Left lung (tissue), 10 donors: Measurements from ENCODE around the gene MRPL30. TPM values are rescaled to one million over a fixed set of nuclear protein-coding genes. Genes with fewer than 3 reads are reported as not detected.

ENCODE experiments used
- ATAC-seq: fragments of 200-7000 bp; cut with Tn5 transposase; one replicate; pipeline ENCODE4 v1.9.1; 2020; ENCODE audit warnings: moderate library complexity
- DNase-seq, 4 donors: peaks; one replicate each; pipeline ENCODE4 v3.0.0-alpha.2; 2013 to 2020
- H3K27ac ChIP-seq, 2 donors: fragments of 200-600 bp; sonication (generic) in 1 of 2; one replicate each; pipeline versions ENCODE4 v1.5.0 to v1.8.0; 2020 to 2021
- H3K27me3 ChIP-seq, 2 donors: fragments of 200-600 bp; sonication (generic) in 1 of 2; one replicate each; pipeline versions ENCODE4 v1.5.0 to v1.8.0; 2020 to 2021
- H3K36me3 ChIP-seq, 2 donors: fragments of 200-600 bp; sonication (generic) in 1 of 2; one replicate each; pipeline versions ENCODE4 v1.5.0 to v1.8.0; 2020 to 2021
- H3K4me1 ChIP-seq, 2 donors: fragments of 200-600 bp; one replicate each; pipeline ENCODE4 v1.8.0; 2021
- H3K4me3 ChIP-seq, 2 donors: fragments of 200-600 bp; sonication (generic) in 1 of 2; one replicate each; pipeline versions ENCODE4 v1.5.0 to v1.8.0; 2020 to 2021; ENCODE audit warnings: mild to moderate bottlenecking in 1 of 2
- H3K9me3 ChIP-seq, 2 donors: fragments of 200-600 bp; sonication (generic) in 1 of 2; one replicate each; pipeline versions ENCODE4 v1.5.0 to v1.8.0; 2020 to 2021
- CTCF ChIP-seq, 2 donors: fragments of 200-600 bp; sonication (generic) in 1 of 2; IDR thresholded peaks; one replicate each; pipeline versions ENCODE4 v1.5.0 to v1.8.0; 2021; ENCODE audit warnings: antibody characterized with exemption in 2 of 2
- intact Hi-C, 2 donors: fragments of 100-400 bp; cut with DNase I; formaldehyde crosslinking; loops; one replicate each; pipeline versions ENCODE4 v1.11.2 to v1.14.2; 2022
- polyA plus RNA-seq, 6 donors: library from polyadenylated mRNA; unstranded; fragments of 120-200 nt; gene quantifications; one replicate each; pipeline ENCODE4 v1.2.1, GENCODE V29; 2013; ENCODE audit not compliant: insufficient read length in 6 of 6
- total RNA-seq, 2 donors: library from RNA; stranded (reverse); fragmentation: NEBNext Ultra II Directional; extraction: Animal tissue kit (Norgen Biotek cat#: 25700); gene quantifications; one replicate each; pipeline ENCODE4 v1.2.1, GENCODE V29; 2021
- donor health status: DM: no; HTN: yes; CAD: no.
- donor health status: DM: no; HTN: no; CAD: no.

The MRPL30 gene
- total and polyA plus RNA-seq, 8 donors, result 19.7 to 58.8 (median 50.1) TPM

- DNase-seq (peak in 1 of 4 donors; percentile 22), ATAC-seq (peak; percentile 83)
- H3K4me1 ChIP-seq, result no peaks in the 10 kb centered on the region
- H3K36me3 ChIP-seq, result peaks cover 0 to 49% of the 10 kb centered on the region in 2 donors
- no peak for TF ChIP-seq CTCF (IDR thresholded peaks at IDR 0.05)
- no peak overlapping the region for H3K4me3 ChIP-seq
- intact Hi-C loops, result no loop called here
- no peaks in the 10 kb centered on the region for H3K27me3 ChIP-seq
- no peak overlapping the region for H3K27ac ChIP-seq
- H3K9me3 ChIP-seq, result no peaks in the 10 kb centered on the region
Measured at GRCh38 chr2:99198103-99198841, 17.3 kb downstream of the MRPL30 start.

GRCh38 chr2:99200076-99200800 is 19.3 kb downstream of the MRPL30 start:
- ATAC-seq (no peak), DNase-seq (no peak)
- H3K9me3 ChIP-seq, result no peaks in the 10 kb centered on the region
- no peaks in the 10 kb centered on the region for H3K4me1 ChIP-seq
- no peak for TF ChIP-seq CTCF (IDR thresholded peaks at IDR 0.05)
- intact Hi-C loops, result no loop called here
- H3K27me3 ChIP-seq, result no peaks in the 10 kb centered on the region
- no peak overlapping the region for H3K4me3 ChIP-seq
- H3K27ac ChIP-seq, result no peak overlapping the region
- peaks cover 0 to 35% of the 10 kb centered on the region in 2 donors for H3K36me3 ChIP-seq

GRCh38 chr2:99201959-99202678 is 21.1 kb downstream of the MRPL30 start:
- Histone ChIP-seq H3K27me3 (no peaks in the 10 kb centered on the region), H3K27ac (no peak overlapping the region), H3K4me3 (no peak overlapping the region), H3K4me1 (no peaks in the 10 kb centered on the region), H3K9me3 (peaks cover 0 to 8% of the 10 kb centered on the region in 2 donors), H3K36me3 (peaks cover 0 to 16% of the 10 kb centered on the region in 2 donors)
- ATAC-seq (no peak), DNase-seq (no peak)
- TF ChIP-seq CTCF (IDR thresholded peaks at IDR 0.05), result no peak
- intact Hi-C loops, result no loop called here

GRCh38 chr2:99205491-99205890 is 24.5 kb downstream of the MRPL30 start:
- intact Hi-C loops, result no loop called here
- Histone ChIP-seq H3K27ac (no peak overlapping the region), H3K4me3 (no peak overlapping the region), H3K27me3 (no peaks in the 10 kb centered on the region), H3K36me3 (no peaks in the 10 kb centered on the region), H3K4me1 (no peaks in the 10 kb centered on the region), H3K9me3 (peaks cover 0 to 8% of the 10 kb centered on the region in 2 donors)
- DNase-seq (no peak), ATAC-seq (no peak)
- TF ChIP-seq CTCF (IDR thresholded peaks at IDR 0.05), result no peak

GRCh38 chr2:99216096-99216495 is 35.1 kb downstream of the MRPL30 start:
- no peaks in the 10 kb centered on the region for H3K27me3 ChIP-seq
- H3K9me3 ChIP-seq, result no peaks in the 10 kb centered on the region
- peaks cover 0 to 7% of the 10 kb centered on the region in 2 donors for H3K36me3 ChIP-seq
- no peaks in the 10 kb centered on the region for H3K4me1 ChIP-seq
- no peak overlapping the region for H3K27ac ChIP-seq
- intact Hi-C loops, result no loop called here
- H3K4me3 ChIP-seq, result no peak overlapping the region
- TF ChIP-seq CTCF (IDR thresholded peaks at IDR 0.05), result no peak
- ATAC-seq (no peak), DNase-seq (no peak)
